IMR-90 (cell line): Measurements from ENCODE around the gene RNF17. TPM values are rescaled to one million over a fixed set of nuclear protein-coding genes. Genes with fewer than 3 reads are reported as not detected.

Source experiments
- ATAC-seq: fragments of 200-7000 bp; cut with Tn5 transposase; 2 replicates; pipeline ENCODE4 v1.9.1; 2020; ENCODE audit warnings: low read depth, mild to moderate bottlenecking, moderate library complexity
- BruUV-seq: library from RNA; stranded (reverse); fragments of 400-500 nt; replicated peaks from 2 replicates; lab custom pipeline; 2021; lab: Mats Ljungman, UMichigan
- CTCF ChIA-PET: fragments of 300-600 bp; formaldehyde crosslinking; extraction: SDS; loops from one replicate; lab custom pipeline; 2021; ENCODE audit warnings: antibody characterized with exemption; lab: Yijun Ruan, JAX
- POLR2A ChIA-PET: fragments of 300-600 bp; sonication (Branson Sonifier 250); formaldehyde crosslinking; loops from one replicate; lab custom pipeline; 2022; ENCODE audit warnings: antibody characterized with exemption; ENCODE audit not compliant: unreplicated experiment; lab: Charles Lee
- DNase-seq: peaks from one replicate; pipeline ENCODE4 v3.0.0; 2013
- H2AFZ ChIP-seq: replicated peaks from 2 replicates; pipeline ENCODE3; 2013; ENCODE audit warnings: low read length, mild to moderate bottlenecking; ENCODE audit not compliant: poor library complexity
- H2AK5ac ChIP-seq: 2 replicates; pipeline ENCODE4 v1.6.1; 2013; ENCODE audit warnings: low read depth, low read length, inconsistent platforms
- H2AK9ac ChIP-seq: replicated peaks from 2 replicates; pipeline ENCODE3; 2013; ENCODE audit warnings: mild to moderate bottlenecking, low read depth, low read length, moderate library complexity; ENCODE audit not compliant: poor library complexity
- H2BK120ac ChIP-seq: 2 replicates; pipeline ENCODE4 v1.6.1; 2013; ENCODE audit warnings: low read depth, low read length, inconsistent platforms
- H2BK15ac ChIP-seq: 3 replicates; pipeline ENCODE4 v1.6.1; 2013; ENCODE audit warnings: low read depth, low read length, inconsistent platforms
- H2BK20ac ChIP-seq: 2 replicates; pipeline ENCODE4 v1.6.1; 2013; ENCODE audit warnings: low read depth, mild to moderate bottlenecking, inconsistent platforms, low read length, moderate library complexity
- H2BK5ac ChIP-seq: 2 replicates; pipeline ENCODE4 v1.6.1; 2013; ENCODE audit warnings: mild to moderate bottlenecking, low read depth, low read length, inconsistent platforms; ENCODE audit not compliant: poor library complexity, severe bottlenecking
- H3K14ac ChIP-seq: replicated peaks from 2 replicates; pipeline ENCODE4 v1.6.1; 2013; ENCODE audit warnings: low read depth, low read length, inconsistent platforms
- H3K18ac ChIP-seq: 2 replicates; pipeline ENCODE4 v1.6.1; 2013; ENCODE audit warnings: low read depth, low read length, control low read depth
- H3K23ac ChIP-seq: 2 replicates; pipeline ENCODE4 v1.6.1; 2013; ENCODE audit warnings: low read depth, low read length, inconsistent platforms
- H3K27ac ChIP-seq: 2 replicates; pipeline ENCODE4 v1.5.1; 2013; ENCODE audit warnings: mild to moderate bottlenecking, control low read depth, low read length; ENCODE audit not compliant: insufficient read depth
- H3K27me3 ChIP-seq: 2 replicates; pipeline ENCODE4 v1.6.1; 2013; ENCODE audit warnings: low read length; ENCODE audit not compliant: control insufficient read depth, insufficient read depth
- H3K36me3 ChIP-seq: 2 replicates; pipeline ENCODE4 v1.6.1; 2013; ENCODE audit warnings: low read length, mixed read lengths; ENCODE audit not compliant: control insufficient read depth, insufficient read depth
- H3K4ac ChIP-seq: 2 replicates; pipeline ENCODE4 v1.6.1; 2013; ENCODE audit warnings: low read depth, low read length, inconsistent platforms
- H3K4me1 ChIP-seq: 2 replicates; pipeline ENCODE4 v1.6.1; 2013; ENCODE audit warnings: low read length, mixed read lengths; ENCODE audit not compliant: control insufficient read depth, insufficient read depth
- H3K4me2 ChIP-seq: 2 replicates; pipeline ENCODE4 v1.6.1; 2013; ENCODE audit warnings: low read depth, mild to moderate bottlenecking, control low read depth, low read length, moderate library complexity
- H3K4me3 ChIP-seq: 2 replicates; pipeline ENCODE4 v1.5.1; 2013; ENCODE audit warnings: low read depth, mild to moderate bottlenecking, control low read depth, low read length, moderate library complexity; ENCODE audit not compliant: insufficient read depth
- H3K56ac ChIP-seq: 2 replicates; pipeline ENCODE4 v1.6.1; 2013; ENCODE audit warnings: low read length, inconsistent platforms; ENCODE audit not compliant: insufficient read depth; ENCODE audit errors: extremely low read depth
- H3K79me1 ChIP-seq, 2 experiments: 2 replicates each; pipeline ENCODE4 v1.6.1; 2013; ENCODE audit warnings: low read length in 2 of 2, inconsistent platforms in 1 of 2, low read depth in 1 of 2
- H3K9ac ChIP-seq: 2 replicates; pipeline ENCODE4 v1.6.1; 2013; ENCODE audit warnings: low read depth, low read length, control low read depth
- H3K9me1 ChIP-seq: 2 replicates; pipeline ENCODE4 v1.6.1; 2013; ENCODE audit warnings: low read length, inconsistent platforms; ENCODE audit not compliant: insufficient read depth
- H3K9me3 ChIP-seq: 2 replicates; pipeline ENCODE4 v1.6.1; 2013; ENCODE audit warnings: low read length; ENCODE audit not compliant: control insufficient read depth, insufficient read depth
- H4K20me1 ChIP-seq: 2 replicates; pipeline ENCODE4 v1.6.1; 2013; ENCODE audit warnings: low read length, inconsistent platforms; ENCODE audit not compliant: insufficient read depth
- H4K5ac ChIP-seq: 2 replicates; pipeline ENCODE4 v1.6.1; 2013; ENCODE audit warnings: mild to moderate bottlenecking, low read depth, low read length, control low read depth
- H4K8ac ChIP-seq, 2 experiments: 2 replicates each; pipeline ENCODE4 v1.6.1; 2013; ENCODE audit warnings: low read depth in 2 of 2, low read length in 2 of 2, control low read depth in 1 of 2, inconsistent platforms in 1 of 2
- H4K91ac ChIP-seq: 2 replicates; pipeline ENCODE4 v1.6.1; 2013; ENCODE audit warnings: low read depth, low read length, inconsistent platforms; ENCODE audit not compliant: insufficient read depth
- BHLHE40 ChIP-seq: fragments of 150-350 bp; IDR thresholded peaks from 2 replicates; pipeline ENCODE4 v1.6.1; 2016; ENCODE audit warnings: mild to moderate bottlenecking, low read depth, low read length
- CEBPB ChIP-seq: IDR thresholded peaks from 2 replicates; pipeline ENCODE4 v1.6.1; 2012; ENCODE audit warnings: low read depth, low read length, improper control_type of control experiment
- CHD1 ChIP-seq: IDR thresholded peaks from 2 replicates; pipeline ENCODE4 v1.6.1; 2012; ENCODE audit warnings: low read depth, low read length, improper control_type of control experiment
- FOS ChIP-seq: fragments of 150-350 bp; IDR thresholded peaks from 2 replicates; pipeline ENCODE4 v1.6.1; 2016; ENCODE audit warnings: low read depth, low read length
- MAFK ChIP-seq: IDR thresholded peaks from 2 replicates; pipeline ENCODE4 v1.6.1; 2012; ENCODE audit warnings: low read depth, low read length, improper control_type of control experiment
- MAZ ChIP-seq: IDR thresholded peaks from 2 replicates; pipeline ENCODE4 v1.6.1; 2012; ENCODE audit warnings: low read depth, mild to moderate bottlenecking, low read length, improper control_type of control experiment, moderate library complexity, borderline replicate concordance
- MXI1 ChIP-seq: IDR thresholded peaks from 2 replicates; pipeline ENCODE4 v1.6.1; 2012; ENCODE audit warnings: low read depth, mild to moderate bottlenecking, low read length, moderate library complexity, borderline replicate concordance
- NFE2L2 ChIP-seq: fragments of 150-350 bp; IDR thresholded peaks from 2 replicates; pipeline ENCODE4 v1.6.1; 2016; ENCODE audit warnings: low read depth, mild to moderate bottlenecking, low read length
- POLR2A ChIP-seq: IDR thresholded peaks from 2 replicates; pipeline ENCODE4 v1.6.1; 2012; ENCODE audit warnings: mild to moderate bottlenecking, low read depth, low read length
- RAD21 ChIP-seq: IDR thresholded peaks from 2 replicates; pipeline ENCODE4 v1.6.1; 2012; ENCODE audit warnings: low read length, improper control_type of control experiment
- RCOR1 ChIP-seq: IDR thresholded peaks from 2 replicates; pipeline ENCODE4 v1.6.1; 2012; ENCODE audit warnings: mild to moderate bottlenecking, low read length, improper control_type of control experiment; ENCODE audit not compliant: insufficient replicate concordance
- RFX5 ChIP-seq: IDR thresholded peaks from 2 replicates; pipeline ENCODE4 v1.8.0; 2012; ENCODE audit warnings: low read depth, mild to moderate bottlenecking, low read length, moderate library complexity
- SMC3 ChIP-seq: fragments of 150-350 bp; IDR thresholded peaks from 2 replicates; pipeline ENCODE4 v1.6.1; 2016; ENCODE audit warnings: low read depth, mild to moderate bottlenecking, antibody characterized with exemption, low read length, moderate library complexity
- WGBS, 2 experiments: methylation state at CpG; one replicate each; pipeline versions ENCODE4 v1.1.5 to v1.1.7; 2013; ENCODE audit warnings: missing lambda C conversion rate in 2 of 2; ENCODE audit not compliant: insufficient read length in 1 of 2; ENCODE audit errors: extremely low coverage in 2 of 2; 5-methylcytosine and 5-hydroxymethylcytosine counted together
- dilution Hi-C: fragments of 300-500 bp; cut with HindIII; formaldehyde crosslinking; loops from one replicate; pipeline ENCODE4 v1.14.3; 2018; ENCODE audit warnings: low sequenced_read_pairs; ENCODE audit not compliant: unreplicated experiment
- in situ Hi-C: fragments of 300-500 bp; cut with MboI; formaldehyde crosslinking; loops from 3 replicates; pipeline ENCODE4 v1.14.3; 2019; ENCODE audit warnings: low sequenced_read_pairs, inconsistent platforms, mixed read lengths
- intact Hi-C: fragments of 100-400 bp; cut with micrococcal nuclease; formaldehyde crosslinking; loops from 2 replicates; pipeline ENCODE4 v1.10.0; 2022
- polyA plus RNA-seq, 3 experiments: library from polyadenylated mRNA; depleted of rRNA; stranded (reverse); fragments of >200 nt; gene quantifications; 2 replicates each; pipeline ENCODE4 v1.2.3, GENCODE V29; 2012; ENCODE audit warnings: low replicate concordance in 1 of 3
- total RNA-seq: library from RNA; depleted of rRNA; stranded (reverse); fragments of >200 nt; gene quantifications from 2 replicates; pipeline ENCODE4 v1.2.3, GENCODE V29; 2012
- TF ChIP-seq, protein P1 (sequence below): fragments of 150-350 bp; IDR thresholded peaks from 2 replicates; pipeline ENCODE4 v1.6.1; 2017; ENCODE audit warnings: mild to moderate bottlenecking, antibody characterized with exemption, low read length, low read depth
- TF ChIP-seq, protein P2 (sequence below): conservative IDR thresholded peaks from 2 replicates; pipeline ENCODE4 v1.5.1; 2012; ENCODE audit warnings: mild to moderate bottlenecking, low read depth, low read length, improper control_type of control experiment
- TF ChIP-seq, protein P3 (sequence below): fragments of 150-350 bp; IDR thresholded peaks from 2 replicates; pipeline ENCODE4 v1.6.1; 2016; ENCODE audit warnings: low read depth, mild to moderate bottlenecking, low read length, moderate library complexity, borderline replicate concordance

RNF17 gene
- total and polyA plus RNA-seq, 2 of the 4 experiments (the other 2 are of a cell fraction), result 0.03 to 0.18 TPM

DNA sequence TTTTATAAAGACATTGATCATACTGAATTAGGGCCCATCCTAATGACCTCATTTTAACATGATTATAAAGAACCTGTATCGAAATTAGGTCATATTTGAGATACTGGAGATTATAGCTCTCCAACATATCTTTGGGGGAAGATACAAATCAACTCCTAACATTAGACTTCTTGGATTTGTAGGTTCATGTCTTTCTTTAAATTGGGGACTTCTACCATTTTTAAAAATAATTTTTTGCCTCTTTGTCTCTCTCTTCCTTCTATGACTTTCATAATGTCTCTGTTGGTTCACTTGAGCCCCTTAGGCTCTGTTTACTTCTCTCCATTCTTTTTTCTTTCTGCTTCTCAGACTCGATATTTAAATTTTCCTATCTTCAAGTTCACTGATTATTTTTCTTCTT is 57.2 kb downstream of the RNF17 start:
- H2AFZ ChIP-seq, result no peak overlapping the region
- no peak for ATAC-seq
- H3K23ac ChIP-seq, result no peak overlapping the region
- CTCF ChIA-PET, result interaction anchor here (0.6 to 0.7 kb wide), 2 partner anchors 23 to 1965 kb away, joined by 3 read pairs; no protein-coding TSS in a partner anchor
- no peak overlapping the region for H3K4me2 ChIP-seq
- dilution Hi-C loops, result no loop called here
- no peaks in the 10 kb centered on the region for H4K20me1 ChIP-seq
- POLR2A ChIA-PET, result no interaction called here
- H3K9me1 ChIP-seq, result no peaks in the 10 kb centered on the region
- no peak overlapping the region for H4K8ac ChIP-seq
- intact Hi-C loops, result no loop called here
- H4K5ac ChIP-seq, result no peak overlapping the region
- TF ChIP-seq, protein P1, sequence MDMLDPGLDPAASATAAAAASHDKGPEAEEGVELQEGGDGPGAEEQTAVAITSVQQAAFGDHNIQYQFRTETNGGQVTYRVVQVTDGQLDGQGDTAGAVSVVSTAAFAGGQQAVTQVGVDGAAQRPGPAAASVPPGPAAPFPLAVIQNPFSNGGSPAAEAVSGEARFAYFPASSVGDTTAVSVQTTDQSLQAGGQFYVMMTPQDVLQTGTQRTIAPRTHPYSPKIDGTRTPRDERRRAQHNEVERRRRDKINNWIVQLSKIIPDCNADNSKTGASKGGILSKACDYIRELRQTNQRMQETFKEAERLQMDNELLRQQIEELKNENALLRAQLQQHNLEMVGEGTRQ, result no peak
- no peak for TF ChIP-seq NFE2L2
- TF ChIP-seq CHD1, result no peak
- TF ChIP-seq POLR2A, result no peak
- no peak for TF ChIP-seq SMC3
- TF ChIP-seq BHLHE40, result no peak
- no peak for TF ChIP-seq FOS
- TF ChIP-seq RCOR1, result no peak
- TF ChIP-seq, protein P2, sequence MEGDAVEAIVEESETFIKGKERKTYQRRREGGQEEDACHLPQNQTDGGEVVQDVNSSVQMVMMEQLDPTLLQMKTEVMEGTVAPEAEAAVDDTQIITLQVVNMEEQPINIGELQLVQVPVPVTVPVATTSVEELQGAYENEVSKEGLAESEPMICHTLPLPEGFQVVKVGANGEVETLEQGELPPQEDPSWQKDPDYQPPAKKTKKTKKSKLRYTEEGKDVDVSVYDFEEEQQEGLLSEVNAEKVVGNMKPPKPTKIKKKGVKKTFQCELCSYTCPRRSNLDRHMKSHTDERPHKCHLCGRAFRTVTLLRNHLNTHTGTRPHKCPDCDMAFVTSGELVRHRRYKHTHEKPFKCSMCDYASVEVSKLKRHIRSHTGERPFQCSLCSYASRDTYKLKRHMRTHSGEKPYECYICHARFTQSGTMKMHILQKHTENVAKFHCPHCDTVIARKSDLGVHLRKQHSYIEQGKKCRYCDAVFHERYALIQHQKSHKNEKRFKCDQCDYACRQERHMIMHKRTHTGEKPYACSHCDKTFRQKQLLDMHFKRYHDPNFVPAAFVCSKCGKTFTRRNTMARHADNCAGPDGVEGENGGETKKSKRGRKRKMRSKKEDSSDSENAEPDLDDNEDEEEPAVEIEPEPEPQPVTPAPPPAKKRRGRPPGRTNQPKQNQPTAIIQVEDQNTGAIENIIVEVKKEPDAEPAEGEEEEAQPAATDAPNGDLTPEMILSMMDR, result no peak
- no peak for TF ChIP-seq MXI1
- TF ChIP-seq RFX5, result no peak
- TF ChIP-seq MAZ, result no peak
- no peak for TF ChIP-seq MAFK
- no peak for TF ChIP-seq CEBPB
- TF ChIP-seq, protein P3, sequence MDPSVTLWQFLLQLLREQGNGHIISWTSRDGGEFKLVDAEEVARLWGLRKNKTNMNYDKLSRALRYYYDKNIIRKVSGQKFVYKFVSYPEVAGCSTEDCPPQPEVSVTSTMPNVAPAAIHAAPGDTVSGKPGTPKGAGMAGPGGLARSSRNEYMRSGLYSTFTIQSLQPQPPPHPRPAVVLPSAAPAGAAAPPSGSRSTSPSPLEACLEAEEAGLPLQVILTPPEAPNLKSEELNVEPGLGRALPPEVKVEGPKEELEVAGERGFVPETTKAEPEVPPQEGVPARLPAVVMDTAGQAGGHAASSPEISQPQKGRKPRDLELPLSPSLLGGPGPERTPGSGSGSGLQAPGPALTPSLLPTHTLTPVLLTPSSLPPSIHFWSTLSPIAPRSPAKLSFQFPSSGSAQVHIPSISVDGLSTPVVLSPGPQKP, result no peak
- no peak for TF ChIP-seq RAD21
- no peaks in the 10 kb centered on the region for H3K4me1 ChIP-seq
- H3K9ac ChIP-seq, result no peak overlapping the region
- H2AK5ac ChIP-seq, result no peak overlapping the region
- BruUV-seq, result no TSS peak
- H2BK120ac ChIP-seq, result no peak overlapping the region
- no peak overlapping the region for H2AK9ac ChIP-seq
- no peaks in the 10 kb centered on the region for H3K36me3 ChIP-seq
- H3K56ac ChIP-seq, result no peak overlapping the region
- no peak overlapping the region for H3K14ac ChIP-seq
- no peaks in the 10 kb centered on the region for H3K9me3 ChIP-seq
- no peak overlapping the region for H2BK20ac ChIP-seq
- no peak overlapping the region for H3K4ac ChIP-seq
- H3K79me1 ChIP-seq, result no peaks in the 10 kb centered on the region
- H3K27me3 ChIP-seq, result peaks cover 4% of the 10 kb centered on the region; the same call in 1 of the 2 replicates
- no peak overlapping the region for H2BK5ac ChIP-seq
- no peak overlapping the region for H3K4me3 ChIP-seq
- H2BK15ac ChIP-seq, result no peak overlapping the region
- no peak for DNase-seq
- WGBS, 2 experiments, result no CpG with 5 or more reads among the region's 2 CpGs
- no peak overlapping the region for H3K27ac ChIP-seq
- H3K18ac ChIP-seq, result no peak overlapping the region
- in situ Hi-C loops, result no loop called here
- no peak overlapping the region for H4K91ac ChIP-seq
